T47D (cell line): ENCODE data around the gene GPR25.
"Not testable (repeated sequence)": the region's sequence is repeated elsewhere in the genome, so short reads cannot be mapped to it uniquely, and the experiment has no call there.

Source experiments
- DNase-seq, 2 experiments: peaks; one replicate each; pipeline versions ENCODE4 v3.0.0 to v3.0.0-alpha.2; 2011 to 2012; ENCODE audit warnings: low read depth in 1 of 2, low spot score in 1 of 2
- JUND ChIP-seq: IDR thresholded peaks from 2 replicates; pipeline ENCODE4 v1.6.1; 2012; ENCODE audit warnings: low read depth
- in situ Hi-C: cut with HindIII; loops from 2 replicates; pipeline ENCODE4 v1.10.0; 2016; ENCODE audit warnings: low sequenced_read_pairs, low pct_unique_long_range_greater_than_20kb

The GPR25 gene

GRCh38 chr1:200901350-200901749, 28.6 kb downstream of the GPR25 start:
- TF ChIP-seq JUND: no peak
- in situ Hi-C loops: no loop called here

GRCh38 chr1:200901796-200902444, 29.1 kb downstream of the GPR25 start:
- TF ChIP-seq JUND: no peak
- DNase-seq: no peak
- in situ Hi-C loops: no loop called here

More at GRCh38 chr1:200901350-200901749, 28.6 kb downstream of the GPR25 start:
- DNase-seq: no peak

- in situ Hi-C loops: no loop called here
- no peak for TF ChIP-seq JUND
- DNase-seq: no peak
These were observed 31.0 kb downstream of the GPR25 start for GRCh38 chr1:200903793-200904192.

GRCh38 chr1:200904772-200905171, 32.0 kb downstream of the GPR25 start:
- DNase-seq: no peak
- no peak for TF ChIP-seq JUND
- in situ Hi-C loops: no loop called here

- in situ Hi-C loops: no loop called here
- no peak for TF ChIP-seq JUND
- no peak for DNase-seq
These were observed 32.8 kb downstream of the GPR25 start for GRCh38 chr1:200905411-200906052.

- TF ChIP-seq JUND: no peak
These were observed 33.7 kb downstream of the GPR25 start for GRCh38 chr1:200906491-200906890.

GRCh38 chr1:200907611-200908097, 34.9 kb downstream of the GPR25 start:
- no peak for TF ChIP-seq JUND
- no peak for DNase-seq
- in situ Hi-C loops: no loop called here

More at GRCh38 chr1:200906491-200906890, 33.7 kb downstream of the GPR25 start:
- DNase-seq: no peak
- in situ Hi-C loops: no loop called here

- no peak for TF ChIP-seq JUND
- DNase-seq: peak; percentile 74 to 94
- in situ Hi-C loops: no loop called here
These were observed 35.5 kb downstream of the GPR25 start for GRCh38 chr1:200908191-200908868.

- no peak for DNase-seq
- TF ChIP-seq JUND: no peak
- in situ Hi-C loops: no loop called here
These were observed 36.3 kb downstream of the GPR25 start for GRCh38 chr1:200909071-200909470.

GRCh38 chr1:200909757-200910239, 37.0 kb downstream of the GPR25 start:
- no peak for DNase-seq

GRCh38 chr1:200911361-200911760, 38.6 kb downstream of the GPR25 start:
- no peak for DNase-seq
- in situ Hi-C loops: no loop called here
- TF ChIP-seq JUND: no peak

More at GRCh38 chr1:200909757-200910239, 37.0 kb downstream of the GPR25 start:
- no peak for TF ChIP-seq JUND
- in situ Hi-C loops: no loop called here

GRCh38 chr1:200911936-200912335, 39.2 kb downstream of the GPR25 start:
- DNase-seq, in situ Hi-C loops: not testable (repeated sequence)
